Measurements from ENCODE around the gene FTO.

The FTO gene

DNA sequence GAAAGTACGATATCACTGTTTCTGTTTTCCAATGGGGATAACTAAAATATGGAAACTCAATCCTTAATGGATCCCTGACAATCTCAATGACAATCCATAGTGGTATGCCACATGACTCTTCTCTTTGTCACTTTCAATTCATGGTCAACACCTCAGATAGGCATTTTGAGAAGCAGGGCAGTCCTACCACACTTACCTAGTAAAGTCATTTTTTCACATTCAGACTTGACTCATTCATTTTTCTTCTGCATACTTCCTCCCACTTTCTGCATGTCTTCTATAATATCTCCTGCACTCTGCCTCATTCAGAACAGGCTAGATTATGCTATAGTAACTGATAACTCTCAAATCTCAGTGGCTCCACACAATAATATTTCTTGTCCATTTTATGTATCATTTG, 117.5 kb downstream of the FTO start:
- peaks cover 6 to 9% (median 7%) of the 10 kb centered on the region in 3 donors for H3K36me3 ChIP-seq
- intact Hi-C loops (cut with DNase I; ENCODE audit: low total_unique reads) = no loop called here
- H3K27ac ChIP-seq = no peak overlapping the region
- TF ChIP-seq, protein P1, sequence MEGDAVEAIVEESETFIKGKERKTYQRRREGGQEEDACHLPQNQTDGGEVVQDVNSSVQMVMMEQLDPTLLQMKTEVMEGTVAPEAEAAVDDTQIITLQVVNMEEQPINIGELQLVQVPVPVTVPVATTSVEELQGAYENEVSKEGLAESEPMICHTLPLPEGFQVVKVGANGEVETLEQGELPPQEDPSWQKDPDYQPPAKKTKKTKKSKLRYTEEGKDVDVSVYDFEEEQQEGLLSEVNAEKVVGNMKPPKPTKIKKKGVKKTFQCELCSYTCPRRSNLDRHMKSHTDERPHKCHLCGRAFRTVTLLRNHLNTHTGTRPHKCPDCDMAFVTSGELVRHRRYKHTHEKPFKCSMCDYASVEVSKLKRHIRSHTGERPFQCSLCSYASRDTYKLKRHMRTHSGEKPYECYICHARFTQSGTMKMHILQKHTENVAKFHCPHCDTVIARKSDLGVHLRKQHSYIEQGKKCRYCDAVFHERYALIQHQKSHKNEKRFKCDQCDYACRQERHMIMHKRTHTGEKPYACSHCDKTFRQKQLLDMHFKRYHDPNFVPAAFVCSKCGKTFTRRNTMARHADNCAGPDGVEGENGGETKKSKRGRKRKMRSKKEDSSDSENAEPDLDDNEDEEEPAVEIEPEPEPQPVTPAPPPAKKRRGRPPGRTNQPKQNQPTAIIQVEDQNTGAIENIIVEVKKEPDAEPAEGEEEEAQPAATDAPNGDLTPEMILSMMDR (IDR thresholded peaks at IDR 0.05) = no peak
- peaks cover 0 to 46% (median 22%) of the 10 kb centered on the region in 4 donors for H3K4me1 ChIP-seq
- DNase-seq = no peak
- H3K4me3 ChIP-seq = no peak overlapping the region
- no peaks in the 10 kb centered on the region for H3K9me3 ChIP-seq
- H3K27me3 ChIP-seq = no peaks in the 10 kb centered on the region

DNA sequence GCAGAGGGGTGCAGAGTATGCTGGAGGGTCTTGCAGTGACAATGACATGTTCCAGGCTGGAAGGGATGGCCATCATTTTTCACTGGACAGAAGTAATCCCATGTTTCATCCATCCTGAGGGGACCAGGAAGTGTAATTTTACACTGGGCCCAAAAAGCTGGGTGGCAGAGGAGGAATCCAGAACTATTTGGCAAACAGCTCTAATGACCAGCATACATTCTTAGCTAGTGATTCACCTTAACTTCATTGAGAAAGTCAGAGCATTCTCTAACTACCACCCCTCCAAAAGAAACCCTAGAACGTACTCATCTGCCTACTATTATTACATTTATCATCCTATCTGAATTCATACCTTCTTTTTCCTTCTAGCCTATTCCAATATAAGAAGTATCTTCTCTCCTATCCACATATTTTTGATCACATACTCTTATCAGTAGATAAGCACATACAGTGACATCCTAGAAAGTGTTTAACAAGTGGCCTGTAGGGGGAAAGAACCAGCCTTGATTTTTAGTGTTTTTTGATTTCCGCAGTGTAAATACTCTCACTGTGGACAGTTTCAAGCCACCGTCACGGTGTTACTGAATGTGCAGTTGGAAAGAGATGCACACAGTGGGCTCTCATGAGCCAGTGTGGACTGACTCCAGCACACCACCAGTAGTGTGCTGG, 118.1 kb downstream of the FTO start:
- H3K27ac ChIP-seq = no peak overlapping the region
- peaks cover 11 to 13% (median 12%) of the 10 kb centered on the region in 3 donors for H3K36me3 ChIP-seq
- no peak for DNase-seq
- TF ChIP-seq, protein P1 (IDR thresholded peaks at IDR 0.05) = no peak
- peaks cover 0 to 40% (median 17%) of the 10 kb centered on the region in 4 donors for H3K4me1 ChIP-seq
- no peaks in the 10 kb centered on the region for H3K27me3 ChIP-seq
- no peaks in the 10 kb centered on the region for H3K9me3 ChIP-seq
- H3K4me3 ChIP-seq = no peak overlapping the region
- intact Hi-C loops (cut with DNase I; ENCODE audit: low total_unique reads) = no loop called here

DNA sequence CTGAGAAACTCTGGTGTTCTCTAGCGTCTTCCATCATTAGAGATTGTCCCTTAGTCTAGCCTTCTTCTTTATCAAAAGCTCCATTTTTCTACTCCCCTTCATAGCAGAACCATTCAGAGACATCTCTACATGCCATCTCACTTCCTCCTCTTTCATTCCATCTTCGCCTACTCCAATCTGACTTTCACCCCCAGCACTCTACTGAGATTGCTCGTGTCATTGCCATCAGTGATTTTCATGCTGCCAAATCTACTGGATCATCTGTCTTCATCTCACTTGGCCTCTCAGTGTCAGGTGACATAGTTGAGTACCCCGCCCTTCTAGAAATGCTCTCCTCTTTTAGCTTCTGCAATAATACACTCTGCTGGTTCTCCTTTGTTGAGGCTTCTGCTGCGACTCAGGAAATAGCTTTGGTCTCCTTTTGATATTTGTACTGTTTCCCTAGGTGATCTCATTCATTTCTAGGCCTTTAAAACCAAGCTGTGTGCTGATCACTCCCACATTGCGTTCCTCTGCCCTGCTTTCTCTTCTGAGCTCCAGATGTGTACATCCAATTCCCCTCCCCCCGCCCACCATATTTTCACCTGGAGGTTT, 119.1 kb downstream of the FTO start:
- Histone ChIP-seq H3K36me3 (peaks cover 11 to 13% (median 12%) of the 10 kb centered on the region in 3 donors), H3K27ac (no peak overlapping the region), H3K4me1 (peaks cover 0 to 31% (median 13%) of the 10 kb centered on the region in 4 donors), H3K4me3 (no peak overlapping the region), H3K27me3 (no peaks in the 10 kb centered on the region), H3K9me3 (no peaks in the 10 kb centered on the region)
- intact Hi-C loops (cut with DNase I; ENCODE audit: low total_unique reads) = no loop called here
- TF ChIP-seq, protein P1 (IDR thresholded peaks at IDR 0.05) = no peak
- no peak for DNase-seq

DNA sequence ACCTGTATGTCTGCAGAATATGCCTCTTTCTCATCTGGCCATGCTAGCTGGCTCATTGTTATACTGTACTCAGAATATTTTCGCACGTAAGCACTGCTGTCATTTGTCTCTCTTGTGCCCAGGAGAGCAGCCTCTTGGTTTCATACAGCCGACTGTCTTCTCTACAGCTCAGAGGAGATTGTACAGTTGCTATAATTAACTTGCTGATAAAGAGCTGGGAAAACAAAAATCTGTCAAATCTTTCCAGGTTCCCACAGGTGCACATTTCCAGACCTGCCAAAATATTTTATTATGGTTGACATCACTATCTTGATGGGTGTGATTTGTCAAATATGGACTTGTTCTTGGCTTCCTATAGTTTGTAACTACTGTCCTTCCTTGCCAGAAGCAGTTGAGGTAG, 122.7 kb downstream of the FTO start:
- Histone ChIP-seq H3K4me3 (no peak overlapping the region), H3K9me3 (no peaks in the 10 kb centered on the region), H3K4me1 (peaks cover 0 to 15% (median 9%) of the 10 kb centered on the region in 4 donors), H3K36me3 (peaks cover 11 to 13% (median 12%) of the 10 kb centered on the region in 3 donors), H3K27me3 (no peaks in the 10 kb centered on the region), H3K27ac (no peak overlapping the region)
- intact Hi-C loops (cut with DNase I; ENCODE audit: low total_unique reads) = no loop called here
- no peak for DNase-seq
- TF ChIP-seq, protein P1 (IDR thresholded peaks at IDR 0.05) = no peak

DNA sequence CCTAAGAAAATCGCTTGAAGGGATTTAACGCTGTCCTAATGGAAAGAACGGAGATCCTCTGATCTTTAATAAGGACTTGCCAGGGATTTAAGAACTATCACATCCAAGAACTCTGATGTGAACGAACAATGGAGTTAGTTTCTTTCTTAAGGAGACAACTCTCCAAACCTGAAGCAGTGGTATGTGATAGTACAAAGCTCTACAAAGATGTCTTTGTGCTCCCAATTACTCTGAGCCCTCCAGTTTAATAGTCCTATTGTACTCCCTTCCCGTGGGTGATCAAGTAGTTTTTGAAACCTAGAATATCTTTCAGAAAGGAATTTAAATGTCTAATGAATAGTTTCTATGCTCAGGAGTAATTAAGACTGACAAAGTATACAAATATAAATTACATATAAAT, 123.8 kb downstream of the FTO start:
- intact Hi-C loops (cut with DNase I; ENCODE audit: low total_unique reads) = no loop called here
- Histone ChIP-seq H3K4me3 (no peak overlapping the region), H3K9me3 (no peaks in the 10 kb centered on the region), H3K4me1 (peaks cover 0 to 5% (median 0%) of the 10 kb centered on the region in 4 donors), H3K27ac (no peak overlapping the region), H3K36me3 (peaks cover 11 to 13% (median 12%) of the 10 kb centered on the region in 3 donors), H3K27me3 (no peaks in the 10 kb centered on the region)
- TF ChIP-seq, protein P1 (IDR thresholded peaks at IDR 0.05) = no peak
- no peak for DNase-seq
